ENCODE results near the gene SLBP.
"Not testable (repeated sequence)": the region's sequence is repeated elsewhere in the genome, so short reads cannot be mapped to it uniquely, and the experiment has no call there.

Gene SLBP

DNA sequence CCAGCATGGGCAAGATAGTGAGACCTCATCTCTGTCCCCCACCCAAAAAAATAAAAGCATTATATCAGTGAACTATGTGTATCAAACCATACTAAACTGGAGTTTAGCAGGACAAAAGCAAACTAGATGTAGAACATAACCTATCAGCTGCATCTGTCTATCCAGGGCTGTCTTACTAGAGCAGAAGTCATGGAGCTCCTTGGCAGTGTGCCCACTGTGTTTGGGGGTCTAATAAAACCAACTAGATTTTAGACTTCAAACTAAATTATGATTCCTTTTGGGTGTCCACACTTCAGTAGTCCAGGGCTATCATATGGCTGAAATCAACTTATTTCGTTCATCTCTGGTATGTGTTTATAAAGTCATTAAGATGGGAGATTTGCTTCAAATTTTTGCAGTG is 8.3 kb downstream of the SLBP start:
- H4K91ac ChIP-seq (ENCODE audit: low read length): no peak overlapping the region
- no peak overlapping the region for H2AK5ac ChIP-seq (ENCODE audit: low read length, severe bottlenecking)
- H2BK5ac ChIP-seq (ENCODE audit: low read depth, low read length, poor library complexity, severe bottlenecking): no peak overlapping the region
- H2BK15ac ChIP-seq (ENCODE audit: low read depth, poor library complexity, severe bottlenecking): no peak overlapping the region
- no peak overlapping the region for H4K8ac ChIP-seq (ENCODE audit: low read length)
- DNase-seq: no peak
- H3K27ac ChIP-seq (ENCODE audit: low read length, poor library complexity, severe bottlenecking): no peak overlapping the region
- no peak overlapping the region for H3K4ac ChIP-seq (ENCODE audit: low read depth in 1 of 2, low read length in 2 of 2)
- 91% methylated on average over 1 of the region's 1 CpG for WGBS
- no peak overlapping the region for H2AFZ ChIP-seq (ENCODE audit: low read depth, low read length)
- H3K27me3 ChIP-seq (ENCODE audit: control insufficient read depth in 1 of 2, insufficient read depth in 1 of 2, low read length in 2 of 2): no peaks in the 10 kb centered on the region
- peaks cover 16% of the 10 kb centered on the region for H3K79me1 ChIP-seq (replicated peaks; ENCODE audit: low read length, poor library complexity, severe bottlenecking)
- no peak overlapping the region for H3K4me2 ChIP-seq (ENCODE audit: low read length, poor library complexity, severe bottlenecking)
- no peak overlapping the region for H3K23ac ChIP-seq (ENCODE audit: low read length in 2 of 2)
- no peak overlapping the region for H3K9ac ChIP-seq (ENCODE audit: low read length)
- H3K4me1 ChIP-seq (ENCODE audit: control insufficient read depth, insufficient read depth, low read depth, low read length): peaks cover 1% of the 10 kb centered on the region
- no peak overlapping the region for H3K4me3 ChIP-seq (ENCODE audit: insufficient read depth in 1 of 2, low read depth in 1 of 2, low read length in 2 of 2)
- H2BK120ac ChIP-seq (ENCODE audit: low read depth, low read length): no peak overlapping the region
- no peaks in the 10 kb centered on the region for H3K9me3 ChIP-seq (ENCODE audit: control insufficient read depth, low read length)
- H3K14ac ChIP-seq (ENCODE audit: low read length in 2 of 2): no peak overlapping the region
- H2BK12ac ChIP-seq (ENCODE audit: low read length in 2 of 2): no peak overlapping the region
- no peak overlapping the region for H3K18ac ChIP-seq (ENCODE audit: low read depth in 1 of 2, low read length in 2 of 2)
- H3K36me3 ChIP-seq (ENCODE audit: control insufficient read depth in 1 of 2, insufficient read depth in 2 of 2, low read depth in 1 of 2, low read length in 2 of 2): peaks cover 29 to 75% of the 10 kb centered on the region in 2 experiments

DNA sequence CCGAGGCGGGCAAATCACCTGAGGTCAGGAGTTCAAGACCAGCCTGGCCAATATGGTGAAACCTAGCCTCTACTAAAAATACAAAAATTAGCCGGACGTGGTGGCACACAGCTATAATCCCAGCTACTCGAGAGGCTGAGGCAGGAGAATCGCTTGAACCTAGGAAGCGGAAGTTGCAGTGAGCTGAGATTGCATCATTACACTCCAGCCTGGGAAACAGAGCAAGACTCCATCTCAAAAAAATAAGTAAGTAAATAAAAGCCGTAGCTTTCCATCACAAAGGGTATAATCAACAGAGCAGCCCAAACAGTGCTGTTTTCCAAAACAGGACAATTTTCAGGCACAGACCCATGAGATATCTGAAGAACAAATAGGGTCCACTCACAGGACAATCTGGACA is 10.4 kb downstream of the SLBP start:
- H3K4me1 ChIP-seq (ENCODE audit: control insufficient read depth, insufficient read depth, low read depth, low read length); H3K9ac ChIP-seq (ENCODE audit: low read length); H3K23ac ChIP-seq (ENCODE audit: low read length in 2 of 2); H2AK5ac ChIP-seq (ENCODE audit: low read length, severe bottlenecking); H3K27me3 ChIP-seq (ENCODE audit: control insufficient read depth in 1 of 2, insufficient read depth in 1 of 2, low read length in 2 of 2); H2BK5ac ChIP-seq (ENCODE audit: low read depth, low read length, poor library complexity, severe bottlenecking); H3K14ac ChIP-seq (ENCODE audit: low read length in 2 of 2); H2BK120ac ChIP-seq (ENCODE audit: low read depth, low read length); H3K27ac ChIP-seq (ENCODE audit: low read length, poor library complexity, severe bottlenecking); H2BK15ac ChIP-seq (ENCODE audit: low read depth, poor library complexity, severe bottlenecking); H2AFZ ChIP-seq (ENCODE audit: low read depth, low read length); H4K8ac ChIP-seq (ENCODE audit: low read length); H3K4me3 ChIP-seq (ENCODE audit: insufficient read depth in 1 of 2, low read depth in 1 of 2, low read length in 2 of 2); H3K18ac ChIP-seq (ENCODE audit: low read depth in 1 of 2, low read length in 2 of 2); H4K91ac ChIP-seq (ENCODE audit: low read length); DNase-seq; H3K4me2 ChIP-seq (ENCODE audit: low read length, poor library complexity, severe bottlenecking); H3K4ac ChIP-seq (ENCODE audit: low read depth in 1 of 2, low read length in 2 of 2); H3K9me3 ChIP-seq (ENCODE audit: control insufficient read depth, low read length); H2BK12ac ChIP-seq (ENCODE audit: low read length in 2 of 2): not testable (repeated sequence)
- peaks cover 43 to 93% of the 10 kb centered on the region in 2 experiments for H3K36me3 ChIP-seq (ENCODE audit: control insufficient read depth in 1 of 2, insufficient read depth in 2 of 2, low read depth in 1 of 2, low read length in 2 of 2)
- H3K79me1 ChIP-seq (replicated peaks; ENCODE audit: low read length, poor library complexity, severe bottlenecking): peaks cover 25% of the 10 kb centered on the region
- 97% methylated on average over 8 of the region's 8 CpGs for WGBS

DNA sequence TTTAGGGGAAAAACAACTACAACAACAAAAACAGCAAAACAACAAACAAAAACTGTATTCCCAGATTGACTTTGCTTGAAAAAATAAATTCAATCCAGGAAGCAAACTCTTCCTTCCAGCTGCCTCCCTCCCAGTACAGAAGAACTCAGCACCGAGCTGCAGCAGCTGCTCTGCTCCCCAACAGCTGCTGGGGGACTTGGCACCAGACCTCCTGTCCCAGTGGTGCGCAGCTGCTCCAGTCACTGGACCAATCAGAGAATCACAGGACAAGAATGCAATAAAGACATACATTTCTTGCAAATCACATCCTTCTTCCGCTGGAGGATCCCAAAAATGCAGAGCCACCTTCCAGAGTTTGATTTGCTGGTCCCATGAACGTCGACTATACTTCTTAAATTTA is 16.2 kb downstream of the SLBP start:
- H3K4me3 ChIP-seq (ENCODE audit: insufficient read depth in 1 of 2, low read depth in 1 of 2, low read length in 2 of 2): no peak overlapping the region
- H3K4ac ChIP-seq (ENCODE audit: low read depth in 1 of 2, low read length in 2 of 2): no peak overlapping the region
- peak overlapping the region in 1 of 2 experiments; percentile 70 for H3K23ac ChIP-seq (ENCODE audit: low read length in 2 of 2)
- H3K4me2 ChIP-seq (ENCODE audit: low read length, poor library complexity, severe bottlenecking): no peak overlapping the region
- H2BK12ac ChIP-seq (ENCODE audit: low read length in 2 of 2): no peak overlapping the region
- H2BK120ac ChIP-seq (ENCODE audit: low read depth, low read length): no peak overlapping the region
- no peak overlapping the region for H2BK15ac ChIP-seq (ENCODE audit: low read depth, poor library complexity, severe bottlenecking)
- no peak overlapping the region for H3K18ac ChIP-seq (ENCODE audit: low read depth in 1 of 2, low read length in 2 of 2)
- peaks cover 38% of the 10 kb centered on the region for H3K79me1 ChIP-seq (replicated peaks; ENCODE audit: low read length, poor library complexity, severe bottlenecking)
- H4K8ac ChIP-seq (ENCODE audit: low read length): no peak overlapping the region
- no peak overlapping the region for H2AFZ ChIP-seq (ENCODE audit: low read depth, low read length)
- H3K14ac ChIP-seq (ENCODE audit: low read length in 2 of 2): no peak overlapping the region
- no peaks in the 10 kb centered on the region for H3K27me3 ChIP-seq (ENCODE audit: control insufficient read depth in 1 of 2, insufficient read depth in 1 of 2, low read length in 2 of 2)
- DNase-seq: no peak
- H2BK5ac ChIP-seq (ENCODE audit: low read depth, low read length, poor library complexity, severe bottlenecking): no peak overlapping the region
- H3K36me3 ChIP-seq (ENCODE audit: control insufficient read depth in 1 of 2, insufficient read depth in 2 of 2, low read depth in 1 of 2, low read length in 2 of 2): peaks cover 66 to 91% of the 10 kb centered on the region in 2 experiments
- WGBS: 94% methylated on average over 5 of the region's 5 CpGs
- no peak overlapping the region for H2AK5ac ChIP-seq (ENCODE audit: low read length, severe bottlenecking)
- no peaks in the 10 kb centered on the region for H3K9me3 ChIP-seq (ENCODE audit: control insufficient read depth, low read length)
- no peak overlapping the region for H4K91ac ChIP-seq (ENCODE audit: low read length)
- H3K9ac ChIP-seq (ENCODE audit: low read length): no peak overlapping the region
- no peak overlapping the region for H3K27ac ChIP-seq (ENCODE audit: low read length, poor library complexity, severe bottlenecking)
- no peaks in the 10 kb centered on the region for H3K4me1 ChIP-seq (ENCODE audit: control insufficient read depth, insufficient read depth, low read depth, low read length)

DNA sequence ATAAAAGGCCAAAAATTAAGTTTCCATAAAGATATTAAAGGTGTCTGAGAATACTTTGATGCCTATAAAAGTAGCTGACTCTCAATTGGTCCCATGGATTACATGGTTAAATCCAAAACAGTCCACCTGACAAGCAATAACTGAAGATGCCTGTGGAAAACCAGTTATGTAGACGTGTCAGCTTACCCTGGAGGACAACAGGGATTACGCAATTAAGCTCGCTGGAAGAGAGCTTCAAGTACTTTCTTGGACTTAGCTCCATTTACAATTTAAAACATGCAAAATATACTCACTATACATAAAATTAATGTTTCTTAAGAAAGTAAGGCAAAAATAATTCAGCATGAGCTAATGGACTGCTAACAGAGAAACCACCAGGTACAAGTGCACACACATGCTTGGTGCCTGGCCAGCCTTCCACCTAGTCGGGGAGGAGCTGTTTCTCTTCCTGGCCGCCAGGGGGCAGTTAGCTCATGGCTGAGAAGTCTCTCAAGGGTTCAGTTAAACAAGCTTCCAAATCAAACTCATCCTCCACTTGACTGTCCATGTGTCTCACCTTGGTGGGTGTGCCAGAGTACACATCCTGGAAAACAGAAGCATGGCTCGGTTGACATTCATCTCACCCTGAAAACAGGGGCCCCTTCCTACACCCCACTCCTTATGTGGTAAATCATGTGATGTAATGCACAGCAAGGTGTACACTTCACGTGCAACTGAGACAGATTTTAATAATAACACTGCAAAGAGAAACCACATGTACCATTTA is 18.8 kb downstream of the SLBP start:
- H3K18ac ChIP-seq (ENCODE audit: low read depth in 1 of 2, low read length in 2 of 2): no peak overlapping the region
- H3K14ac ChIP-seq (ENCODE audit: low read length in 2 of 2): no peak overlapping the region
- H3K9ac ChIP-seq (ENCODE audit: low read length): no peak overlapping the region
- no peak overlapping the region for H3K4ac ChIP-seq (ENCODE audit: low read depth in 1 of 2, low read length in 2 of 2)
- peaks cover 28% of the 10 kb centered on the region for H3K79me1 ChIP-seq (replicated peaks; ENCODE audit: low read length, poor library complexity, severe bottlenecking)
- H4K8ac ChIP-seq (ENCODE audit: low read length): no peak overlapping the region
- H2AK5ac ChIP-seq (ENCODE audit: low read length, severe bottlenecking): no peak overlapping the region
- 65% methylated on average over 7 of the region's 7 CpGs for WGBS
- no peak overlapping the region for H3K23ac ChIP-seq (ENCODE audit: low read length in 2 of 2)
- H3K27me3 ChIP-seq (ENCODE audit: control insufficient read depth in 1 of 2, insufficient read depth in 1 of 2, low read length in 2 of 2): no peaks in the 10 kb centered on the region
- DNase-seq: peak; percentile 81
- no peak overlapping the region for H2BK12ac ChIP-seq (ENCODE audit: low read length in 2 of 2)
- no peak overlapping the region for H2BK5ac ChIP-seq (ENCODE audit: low read depth, low read length, poor library complexity, severe bottlenecking)
- H3K27ac ChIP-seq (ENCODE audit: low read length, poor library complexity, severe bottlenecking): no peak overlapping the region
- H3K4me1 ChIP-seq (ENCODE audit: control insufficient read depth, insufficient read depth, low read depth, low read length): no peaks in the 10 kb centered on the region
- no peak overlapping the region for H2BK120ac ChIP-seq (ENCODE audit: low read depth, low read length)
- no peak overlapping the region for H4K91ac ChIP-seq (ENCODE audit: low read length)
- no peak overlapping the region for H3K4me3 ChIP-seq (ENCODE audit: insufficient read depth in 1 of 2, low read depth in 1 of 2, low read length in 2 of 2)
- H3K36me3 ChIP-seq (ENCODE audit: control insufficient read depth in 1 of 2, insufficient read depth in 2 of 2, low read depth in 1 of 2, low read length in 2 of 2): peaks cover 67 to 73% of the 10 kb centered on the region in 2 experiments
- no peak overlapping the region for H2AFZ ChIP-seq (ENCODE audit: low read depth, low read length)
- no peak overlapping the region for H2BK15ac ChIP-seq (ENCODE audit: low read depth, poor library complexity, severe bottlenecking)
- H3K4me2 ChIP-seq (ENCODE audit: low read length, poor library complexity, severe bottlenecking): no peak overlapping the region
- H3K9me3 ChIP-seq (ENCODE audit: control insufficient read depth, low read length): no peaks in the 10 kb centered on the region
